Vagina (tissue), 2 donors: ENCODE data around the gene CBFA2T3. TPM values are rescaled to one million over a fixed set of nuclear protein-coding genes. Genes with fewer than 3 reads are reported as not detected.

ENCODE experiments used
- DNase-seq, 2 donors: peaks; one replicate each; pipeline ENCODE4 v3.0.0-alpha.2; 2017; ENCODE audit errors: extremely low spot score in 2 of 2
- H3K27ac ChIP-seq: fragments of 200-600 bp; sonication (generic); one replicate; pipeline ENCODE4 v1.5.1; 2019
- H3K27me3 ChIP-seq: fragments of 200-600 bp; sonication (generic); one replicate; pipeline ENCODE4 v1.5.1; 2019
- H3K36me3 ChIP-seq, 2 donors: fragments of 200-600 bp; sonication (generic); one replicate each; pipeline ENCODE4 v1.5.1; 2017 to 2019
- H3K4me1 ChIP-seq: fragments of 200-600 bp; sonication (generic); one replicate; pipeline ENCODE4 v1.5.1; 2019
- H3K4me3 ChIP-seq, 2 donors: fragments of 200-600 bp; sonication (generic); 1 replicate in 1 of 2; 2 replicates in 1 of 2; pipeline ENCODE4 v1.5.1; 2016 to 2019
- H3K9me3 ChIP-seq: fragments of 200-600 bp; sonication (generic); one replicate; pipeline ENCODE4 v1.5.1; 2019
- POLR2A ChIP-seq, 2 donors: fragments of 450-650 bp; IDR thresholded peaks; one replicate each; pipeline ENCODE4 v1.6.1; 2017; ENCODE audit warnings: antibody characterized with exemption in 2 of 2, mild to moderate bottlenecking in 2 of 2, moderate library complexity in 2 of 2
- POLR2AphosphoS5 ChIP-seq, 2 donors: sonication (generic); formaldehyde crosslinking; IDR thresholded peaks; one replicate each; pipeline ENCODE4 v1.9.0; 2017; ENCODE audit warnings: antibody characterized with exemption in 2 of 2, mild to moderate bottlenecking in 2 of 2, low read depth in 1 of 2; ENCODE audit not compliant: insufficient read depth in 1 of 2
- intact Hi-C: fragments of 100-400 bp; cut with DNase I; formaldehyde crosslinking; loops from one replicate; pipeline ENCODE4 v1.15.1; 2023
- total RNA-seq: library from RNA; depleted of rRNA; stranded (reverse); fragments of >200 nt; gene quantifications from one replicate; pipeline ENCODE4 v1.2.3, GENCODE V29; 2016
- TF ChIP-seq, protein P1 (sequence below), 3 experiments: fragments of 450-650 bp in 2 of 3; fragments of 200-600 bp in 1 of 3; sonication (generic) in 1 of 3; IDR thresholded peaks; one replicate each; pipeline ENCODE4 v1.5.1; 2017 to 2019; ENCODE audit warnings: antibody characterized with exemption in 3 of 3, mild to moderate bottlenecking in 2 of 3, moderate library complexity in 2 of 3

The CBFA2T3 gene
- total RNA-seq, 1 donor from 2014 or later: 2.7 TPM

DNA sequence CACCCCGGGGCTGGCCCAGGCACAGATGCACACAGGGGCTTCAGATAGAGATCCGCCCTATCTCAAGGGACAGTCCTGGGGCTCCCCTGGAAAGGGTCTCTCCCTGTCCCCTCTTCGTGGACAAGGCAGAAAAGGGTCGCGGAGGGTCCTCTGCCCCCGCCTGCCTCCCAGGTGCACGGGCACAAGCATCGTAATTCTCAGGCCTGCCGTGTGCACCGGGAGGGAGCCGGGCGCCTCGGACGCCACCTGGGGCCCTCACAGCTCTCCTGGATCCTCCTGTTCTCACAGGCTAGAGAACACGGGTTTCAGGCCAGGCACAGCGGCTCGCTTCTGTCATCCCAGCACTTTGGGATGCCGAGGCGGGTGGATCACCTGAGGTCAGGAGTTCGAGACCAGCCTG lies 98.7 kb downstream of the CBFA2T3 start:
- no peaks in the 10 kb centered on the region for H3K9me3 ChIP-seq
- no peaks in the 10 kb centered on the region for H3K36me3 ChIP-seq
- TF ChIP-seq POLR2A (IDR thresholded peaks at IDR 0.05): no peak
- TF ChIP-seq, protein P1, sequence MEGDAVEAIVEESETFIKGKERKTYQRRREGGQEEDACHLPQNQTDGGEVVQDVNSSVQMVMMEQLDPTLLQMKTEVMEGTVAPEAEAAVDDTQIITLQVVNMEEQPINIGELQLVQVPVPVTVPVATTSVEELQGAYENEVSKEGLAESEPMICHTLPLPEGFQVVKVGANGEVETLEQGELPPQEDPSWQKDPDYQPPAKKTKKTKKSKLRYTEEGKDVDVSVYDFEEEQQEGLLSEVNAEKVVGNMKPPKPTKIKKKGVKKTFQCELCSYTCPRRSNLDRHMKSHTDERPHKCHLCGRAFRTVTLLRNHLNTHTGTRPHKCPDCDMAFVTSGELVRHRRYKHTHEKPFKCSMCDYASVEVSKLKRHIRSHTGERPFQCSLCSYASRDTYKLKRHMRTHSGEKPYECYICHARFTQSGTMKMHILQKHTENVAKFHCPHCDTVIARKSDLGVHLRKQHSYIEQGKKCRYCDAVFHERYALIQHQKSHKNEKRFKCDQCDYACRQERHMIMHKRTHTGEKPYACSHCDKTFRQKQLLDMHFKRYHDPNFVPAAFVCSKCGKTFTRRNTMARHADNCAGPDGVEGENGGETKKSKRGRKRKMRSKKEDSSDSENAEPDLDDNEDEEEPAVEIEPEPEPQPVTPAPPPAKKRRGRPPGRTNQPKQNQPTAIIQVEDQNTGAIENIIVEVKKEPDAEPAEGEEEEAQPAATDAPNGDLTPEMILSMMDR (IDR thresholded peaks at IDR 0.05): no peak
- no peak for TF ChIP-seq POLR2AphosphoS5 (IDR thresholded peaks at IDR 0.05; ENCODE audit: insufficient read depth in 1 of 2, low read depth in 1 of 2)
- no peak for DNase-seq
- H3K27ac ChIP-seq: no peak overlapping the region
- no peak overlapping the region for H3K4me3 ChIP-seq
- intact Hi-C loops: no loop called here
- peaks cover 17% of the 10 kb centered on the region for H3K4me1 ChIP-seq
- H3K27me3 ChIP-seq: no peaks in the 10 kb centered on the region

DNA sequence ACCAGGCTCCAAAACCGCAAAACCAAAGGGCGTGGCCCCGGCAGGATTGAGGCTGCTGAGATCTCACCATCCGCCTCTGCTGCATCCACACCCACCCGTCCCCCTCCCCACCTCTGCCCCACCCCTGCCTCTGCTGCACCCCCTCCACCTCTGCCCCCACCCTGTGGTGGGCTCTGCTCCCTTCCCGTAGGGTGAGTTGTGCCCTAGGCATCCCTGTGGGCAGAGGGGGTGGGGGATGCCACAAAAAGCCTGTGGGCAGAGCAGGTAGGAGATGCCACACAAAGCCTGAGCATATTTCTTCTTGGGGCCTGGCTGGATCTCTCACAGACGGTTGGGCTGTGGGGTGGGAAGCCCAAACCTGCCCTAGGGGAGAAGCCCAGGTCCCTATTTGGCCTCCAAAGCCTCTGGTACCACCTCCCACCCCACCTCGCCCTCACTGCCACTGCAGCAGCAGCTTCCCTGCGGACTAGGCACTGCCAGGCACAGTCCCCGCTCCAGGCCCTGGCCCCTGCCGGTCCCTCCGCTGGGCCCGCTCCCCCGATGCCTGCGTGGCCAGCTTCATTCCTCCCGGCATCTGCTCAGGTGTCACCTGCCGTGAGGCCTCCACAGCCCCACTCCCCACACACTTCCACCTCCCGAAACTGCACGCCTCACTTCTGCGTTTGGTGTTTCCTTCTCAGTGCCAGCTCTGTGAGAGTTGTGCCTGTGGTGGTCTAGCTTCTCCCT lies 99.3 kb downstream of the CBFA2T3 start:
- no peaks in the 10 kb centered on the region for H3K27me3 ChIP-seq
- TF ChIP-seq, protein P1 (IDR thresholded peaks at IDR 0.05): no peak
- TF ChIP-seq POLR2A (IDR thresholded peaks at IDR 0.05) (no peak), POLR2AphosphoS5 (IDR thresholded peaks at IDR 0.05; ENCODE audit: insufficient read depth in 1 of 2, low read depth in 1 of 2) (no peak)
- intact Hi-C loops: no loop called here
- H3K36me3 ChIP-seq: no peaks in the 10 kb centered on the region
- no peak overlapping the region for H3K27ac ChIP-seq
- no peaks in the 10 kb centered on the region for H3K9me3 ChIP-seq
- no peak overlapping the region for H3K4me3 ChIP-seq
- peaks cover 17% of the 10 kb centered on the region for H3K4me1 ChIP-seq
- DNase-seq: no peak

DNA sequence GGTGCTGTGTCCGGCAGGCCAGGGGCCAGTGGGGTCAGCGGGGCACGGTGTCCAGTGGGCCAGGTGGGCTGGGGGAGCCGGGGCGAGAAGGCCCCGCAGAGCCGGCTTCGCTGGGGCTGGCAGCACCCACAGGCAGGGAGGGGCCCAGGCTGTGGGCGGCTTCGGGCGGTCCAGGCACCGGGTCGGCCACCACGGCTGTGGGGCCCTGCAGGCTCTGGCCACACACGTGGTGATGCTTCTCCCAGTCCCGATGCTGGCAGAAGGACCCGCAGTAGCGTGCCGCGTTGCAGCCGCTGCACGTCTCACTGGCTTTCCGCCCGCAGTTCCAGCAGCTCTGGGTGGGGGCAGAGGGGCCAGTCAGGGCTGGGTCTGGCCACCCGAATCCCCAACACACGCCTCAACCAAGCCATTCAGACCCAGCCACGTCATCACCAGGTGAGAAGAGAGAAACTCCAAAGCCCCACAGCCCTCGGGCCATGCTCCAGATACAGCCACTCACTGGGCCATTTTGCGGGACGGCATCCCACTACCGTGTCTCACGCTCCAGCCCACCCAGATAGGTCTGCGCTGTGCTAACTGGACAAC lies 100.0 kb downstream of the CBFA2T3 start:
- Histone ChIP-seq H3K4me1 (peaks cover 17% of the 10 kb centered on the region), H3K9me3 (no peaks in the 10 kb centered on the region), H3K4me3 (no peak overlapping the region), H3K27me3 (no peaks in the 10 kb centered on the region), H3K36me3 (no peaks in the 10 kb centered on the region), H3K27ac (no peak overlapping the region)
- intact Hi-C loops: no loop called here
- no peak for TF ChIP-seq POLR2AphosphoS5 (IDR thresholded peaks at IDR 0.05; ENCODE audit: insufficient read depth in 1 of 2, low read depth in 1 of 2)
- TF ChIP-seq, protein P1 (IDR thresholded peaks at IDR 0.05): no peak
- no peak for TF ChIP-seq POLR2A (IDR thresholded peaks at IDR 0.05)
- no peak for DNase-seq

DNA sequence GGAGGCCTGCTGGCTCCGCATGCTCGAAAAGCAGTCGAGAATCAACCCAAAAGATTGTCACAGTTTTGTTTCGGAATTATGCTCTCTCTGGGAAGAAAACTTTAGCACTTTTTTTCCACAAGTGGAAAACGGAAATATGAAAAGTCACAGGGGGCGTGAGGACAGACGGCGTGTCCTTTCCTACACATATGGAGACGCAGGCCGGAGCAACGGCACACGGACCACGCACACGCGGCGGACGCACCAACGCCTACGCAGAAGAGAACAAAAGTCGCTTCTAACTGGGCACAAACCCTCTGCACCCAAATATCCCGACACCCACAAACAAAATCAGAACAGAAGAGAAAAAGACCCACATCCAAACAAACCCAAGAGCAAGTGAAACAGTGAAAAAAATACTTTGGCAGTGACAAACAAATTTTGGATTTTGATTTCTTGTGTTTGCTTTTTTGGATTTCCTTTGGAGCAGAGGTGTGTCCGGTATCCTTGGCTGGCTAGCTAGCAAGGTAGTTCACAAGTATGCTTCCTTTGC lies 101.2 kb downstream of the CBFA2T3 start:
- no peaks in the 10 kb centered on the region for H3K36me3 ChIP-seq
- no peak overlapping the region for H3K4me3 ChIP-seq
- no peaks in the 10 kb centered on the region for H3K9me3 ChIP-seq
- H3K4me1 ChIP-seq: peaks cover 7% of the 10 kb centered on the region
- H3K27ac ChIP-seq: no peak overlapping the region
- intact Hi-C loops: no loop called here
- DNase-seq: no peak
- no peaks in the 10 kb centered on the region for H3K27me3 ChIP-seq
- no peak for TF ChIP-seq POLR2AphosphoS5 (IDR thresholded peaks at IDR 0.05; ENCODE audit: insufficient read depth in 1 of 2, low read depth in 1 of 2)
- TF ChIP-seq, protein P1 (IDR thresholded peaks at IDR 0.05): no peak
- no peak for TF ChIP-seq POLR2A (IDR thresholded peaks at IDR 0.05)
